Activated CD8-positive, alpha-beta memory T cell treated with anti-CD3 and anti-CD28 coated beads, Interleukin-2, amount 50 U/mL, for 24 hours (primary cell): ENCODE data around the gene CELF2.
"Not testable (repeated sequence)": the region's sequence is repeated elsewhere in the genome, so short reads cannot be mapped to it uniquely, and the experiment has no call there.

Source experiments
- DNase-seq: peaks from one replicate; pipeline ENCODE4 v3.0.0-alpha.2; 2020; ENCODE audit errors: extremely low read depth

Gene CELF2

DNA sequence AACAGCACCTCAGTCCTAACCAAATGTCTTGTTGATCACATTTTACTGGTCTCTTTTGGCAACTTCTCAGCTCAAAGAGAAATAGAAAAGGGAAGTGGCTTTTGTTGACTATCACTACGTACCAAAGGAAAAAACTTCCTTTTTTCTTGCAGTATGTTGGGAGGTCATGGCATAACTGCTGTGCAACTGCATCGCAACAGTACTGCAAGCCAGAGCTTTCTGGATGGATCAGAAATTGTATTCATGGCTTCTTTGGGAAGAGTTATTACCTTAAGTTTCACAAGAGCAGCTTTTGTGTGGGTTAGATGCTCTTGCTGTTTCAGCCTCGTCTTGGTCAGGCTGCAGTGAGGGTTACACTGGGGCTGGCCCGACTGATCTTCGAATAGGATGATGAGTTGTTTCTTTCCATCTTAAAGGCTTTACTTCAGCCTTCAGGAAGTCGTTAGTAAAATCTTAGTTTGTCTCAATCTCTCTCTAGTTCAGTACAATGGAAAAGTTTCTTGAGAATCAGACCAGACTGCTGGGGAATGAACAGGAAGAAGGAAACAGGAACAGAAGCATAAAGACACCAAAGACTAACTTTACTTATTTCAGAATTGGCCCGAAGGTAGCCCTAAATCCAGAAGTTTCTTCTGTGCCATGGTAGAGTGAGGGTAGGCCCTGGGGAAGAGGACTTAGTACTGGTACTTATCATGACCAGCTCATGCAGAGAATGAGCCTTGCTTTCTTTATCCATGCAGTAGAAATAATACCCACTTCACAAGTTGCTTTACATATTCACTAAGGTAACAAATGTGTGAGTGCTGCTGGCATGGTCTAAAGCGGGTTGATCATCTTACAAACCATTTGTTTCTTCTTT, 153.6 kb downstream of the CELF2 start:
- DNase-seq: no peak

DNA sequence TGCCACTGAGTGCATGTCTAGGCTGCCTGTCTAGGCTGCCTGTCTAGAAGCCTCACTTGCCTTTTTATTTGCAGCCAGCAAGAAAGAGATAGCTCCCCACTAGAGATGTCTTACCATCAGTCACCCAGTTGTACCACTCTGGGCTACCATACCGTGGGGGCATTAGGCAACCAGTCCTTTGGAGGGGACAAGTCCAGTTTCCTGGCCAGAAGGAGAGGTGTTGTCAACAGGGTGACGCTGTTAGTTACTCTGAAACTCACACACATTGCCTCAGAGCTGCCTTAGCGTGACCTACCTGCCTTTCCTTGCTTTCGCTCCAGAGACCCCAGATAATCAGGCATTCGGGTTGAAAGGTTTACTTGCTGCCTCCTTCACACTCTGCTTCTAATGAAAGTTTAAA, 155.4 kb downstream of the CELF2 start:
- no peak for DNase-seq

DNA sequence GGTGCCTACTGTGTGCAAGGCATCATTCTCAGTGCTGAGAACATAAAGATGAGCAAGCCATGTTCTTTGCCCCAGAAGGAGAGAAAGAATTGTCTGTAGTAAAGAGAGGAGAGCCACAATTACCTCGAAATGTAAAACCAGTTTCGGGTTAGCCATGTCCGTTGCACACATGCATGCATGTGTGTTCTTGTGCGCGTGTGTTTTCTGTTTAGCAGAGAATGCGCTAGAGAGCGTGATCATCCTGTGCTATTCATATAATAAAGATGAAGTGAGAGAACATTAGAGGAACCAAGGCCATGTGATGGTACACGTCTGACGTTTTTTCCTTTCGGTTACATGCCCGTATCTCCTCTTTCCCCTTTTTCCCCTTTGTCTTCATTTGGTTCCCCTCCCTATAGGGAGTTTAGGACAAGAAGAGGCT, 158.2 kb downstream of the CELF2 start:
- no peak for DNase-seq

DNA sequence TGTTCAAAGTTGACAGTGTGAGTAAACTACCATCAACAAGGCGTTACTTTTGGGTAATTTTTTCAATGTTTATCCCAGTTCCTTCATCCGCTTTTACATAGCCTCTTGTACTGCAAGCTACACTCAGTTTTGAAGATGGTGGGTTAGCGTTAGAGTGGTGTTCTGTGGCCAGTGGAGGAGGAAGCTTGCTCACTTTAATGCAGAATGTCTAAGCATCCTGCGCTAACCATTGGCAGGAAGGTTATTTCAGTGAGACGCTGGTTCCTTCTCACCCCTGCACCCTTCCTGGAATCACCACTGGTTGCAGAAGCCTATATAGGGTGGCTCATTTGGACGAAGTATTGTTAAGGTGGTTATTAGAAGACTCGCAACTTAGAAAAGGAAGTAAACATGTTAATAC, 159.1 kb downstream of the CELF2 start:
- DNase-seq: no peak

DNA sequence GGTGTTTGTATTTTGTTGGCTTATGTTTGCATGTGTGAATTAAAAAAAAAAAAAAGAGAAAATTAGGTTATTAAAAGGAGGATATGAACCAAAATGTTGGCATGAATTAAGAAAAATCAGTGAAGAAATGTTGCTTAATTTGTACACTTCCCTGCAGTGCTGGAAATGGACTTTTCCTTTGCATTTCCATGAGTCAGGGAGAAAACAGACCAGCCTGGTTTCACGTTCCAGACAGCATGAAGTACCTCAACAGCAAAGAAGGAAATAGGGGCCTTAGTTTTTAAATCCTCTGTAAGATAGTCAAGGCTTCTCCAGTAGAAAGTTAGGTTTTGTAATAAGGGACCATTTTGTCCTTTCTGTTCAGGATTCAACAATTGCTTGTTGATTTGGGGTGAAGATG, 159.7 kb downstream of the CELF2 start:
- no peak for DNase-seq

DNA sequence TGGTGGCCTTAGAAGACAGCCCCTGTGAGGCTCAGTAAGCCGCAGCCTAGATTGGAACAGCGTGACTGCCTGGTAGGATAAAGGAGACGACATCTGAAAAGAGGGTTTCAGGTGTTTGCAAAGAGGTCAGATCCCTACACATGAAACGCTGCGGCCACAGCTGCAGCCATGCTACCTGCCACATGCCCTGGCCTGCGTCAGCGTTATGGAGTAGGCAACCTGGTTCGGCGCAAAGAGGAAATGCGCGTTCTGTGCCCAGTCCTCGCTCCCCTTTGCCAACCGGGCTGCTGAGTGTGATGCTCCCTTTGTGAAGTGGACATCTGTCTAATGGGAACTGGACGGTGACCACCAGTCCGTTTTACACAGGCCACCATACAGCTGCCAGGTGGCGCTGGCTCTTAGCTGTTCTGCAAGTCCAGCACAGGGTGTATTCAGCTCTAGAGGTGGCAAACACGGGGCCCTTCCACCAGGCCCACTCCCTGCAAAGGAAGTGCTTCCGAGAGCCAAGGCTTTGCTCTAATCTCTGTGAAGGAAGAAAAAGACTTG, 160.3 kb downstream of the CELF2 start:
- DNase-seq: no peak

DNA sequence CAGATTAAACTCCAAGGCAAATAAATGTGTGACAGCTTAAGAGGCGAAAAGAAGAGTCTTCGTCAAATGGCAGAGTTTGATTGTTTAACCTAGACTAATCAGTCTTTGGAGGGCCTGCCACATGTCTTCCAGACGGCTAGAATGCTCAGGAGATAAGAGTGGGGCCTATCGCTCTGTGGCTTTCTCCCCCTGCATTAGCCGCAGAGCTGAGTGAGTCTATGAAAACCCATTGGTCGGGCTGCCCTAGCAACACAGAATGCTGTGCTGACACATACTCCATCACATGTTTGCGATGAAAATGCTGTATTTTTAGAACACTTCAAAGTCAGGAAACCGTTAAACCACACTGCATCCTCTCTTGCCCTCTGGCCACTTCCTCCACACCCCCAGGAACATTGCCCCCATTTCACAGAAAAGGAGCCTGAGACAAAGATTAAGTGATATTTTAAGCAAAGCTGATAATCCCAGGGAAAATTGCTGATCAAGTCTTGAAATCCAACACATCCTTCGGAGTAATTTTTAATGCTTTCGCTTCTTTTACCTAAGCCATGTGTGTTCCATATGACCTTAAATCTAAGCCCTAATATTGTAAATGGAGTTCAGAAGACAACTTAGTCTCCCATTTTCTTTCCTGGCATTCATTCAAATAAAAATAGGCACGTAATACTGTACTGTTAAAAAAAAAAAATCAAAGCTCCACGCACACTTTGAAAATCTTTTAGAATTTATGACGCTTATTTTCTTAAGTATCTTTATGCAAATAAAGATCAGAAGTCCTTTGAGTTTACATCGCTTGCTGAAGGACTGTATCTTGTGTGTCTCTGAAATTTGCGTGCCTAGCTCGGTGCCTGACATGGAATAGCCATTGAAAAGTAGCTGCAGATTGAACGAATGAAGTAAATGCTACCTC, 161.2 kb downstream of the CELF2 start:
- peak; percentile 66 for DNase-seq

DNA sequence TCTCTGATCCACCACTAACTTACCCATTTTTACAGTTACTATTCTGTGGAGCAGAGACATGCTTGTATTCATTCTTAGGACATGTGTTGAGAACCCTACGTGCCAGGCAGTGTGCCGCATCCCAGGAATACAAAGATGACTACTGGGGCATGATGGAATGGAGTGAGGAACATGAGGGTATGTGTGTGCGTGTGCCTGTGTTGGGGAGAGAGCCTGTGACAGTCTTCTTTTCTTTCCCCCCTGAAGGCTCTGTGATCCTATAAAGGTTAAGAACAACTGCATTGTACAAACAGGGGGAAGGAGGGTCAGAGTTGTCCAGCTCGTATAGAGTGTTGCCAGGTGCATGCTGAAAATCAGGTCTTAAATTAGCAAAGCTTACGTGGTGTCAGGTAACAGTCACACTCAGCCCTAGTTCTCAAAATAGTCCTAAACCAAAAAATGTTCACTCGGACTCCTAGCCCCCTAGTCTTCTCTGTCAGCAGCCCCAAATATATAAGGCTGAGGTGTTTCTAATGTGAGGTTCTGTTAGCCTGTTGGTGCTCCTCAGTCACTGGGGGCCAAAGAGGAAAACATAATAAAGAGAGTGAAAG, 161.9 kb downstream of the CELF2 start:
- no peak for DNase-seq

DNA sequence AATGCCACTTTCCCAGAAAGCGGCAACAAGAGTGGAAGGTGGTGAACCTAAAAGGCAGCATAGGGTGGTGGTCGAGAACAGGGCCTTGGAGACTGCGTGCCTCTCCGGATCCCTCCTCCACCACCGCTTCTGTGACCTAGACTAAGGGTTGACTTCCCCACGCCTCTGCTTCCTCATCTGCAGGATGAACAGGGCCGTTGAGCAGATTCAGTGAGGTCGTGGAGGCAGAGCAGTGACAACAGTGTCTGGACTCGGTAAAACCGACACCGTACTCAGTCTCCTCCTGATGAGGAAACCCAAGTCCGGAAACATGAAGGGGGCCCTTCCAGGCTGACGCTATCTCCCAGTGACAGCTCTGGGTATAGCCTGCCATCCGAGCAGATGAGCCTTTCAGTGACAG, 162.6 kb downstream of the CELF2 start:
- DNase-seq: no peak

DNA sequence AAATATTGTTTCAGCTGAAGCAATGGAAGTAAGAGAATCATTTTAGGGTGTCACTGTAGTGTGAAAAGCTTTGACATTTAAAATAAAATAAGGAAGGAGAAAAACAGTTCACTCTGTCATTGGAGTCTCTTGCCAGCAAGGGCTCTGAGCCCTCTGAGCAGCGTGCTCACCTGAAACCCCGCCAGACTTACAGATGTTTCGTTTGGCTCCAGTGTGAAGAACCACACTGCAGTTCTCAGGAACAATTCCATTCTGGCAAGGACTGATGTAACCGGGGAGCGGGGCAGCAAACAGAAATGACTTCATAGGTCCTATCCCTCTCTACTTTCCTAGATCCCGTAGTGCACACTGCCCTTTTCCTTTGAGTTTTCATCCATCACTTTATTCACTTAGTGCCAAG, 164.3 kb downstream of the CELF2 start:
- DNase-seq: no peak

DNA sequence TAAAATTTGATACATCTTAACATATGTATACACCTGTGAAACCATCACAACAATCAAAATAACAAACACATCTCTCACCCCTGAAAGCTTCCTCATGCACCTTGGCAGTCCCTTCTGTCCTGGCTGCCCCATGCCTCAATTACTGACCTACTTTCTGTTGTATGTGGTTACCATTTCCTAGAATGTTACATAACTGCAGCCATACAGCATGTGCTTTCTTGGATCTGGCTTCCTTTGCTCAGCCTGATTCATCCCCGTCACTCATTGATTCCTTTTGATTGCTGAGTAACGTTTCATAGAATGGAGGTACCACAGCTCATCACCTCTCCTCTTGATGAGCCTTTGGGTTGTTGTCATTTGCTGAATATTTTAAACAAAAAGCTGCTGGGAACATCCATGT, 165.3 kb downstream of the CELF2 start:
- DNase-seq: no peak

DNA sequence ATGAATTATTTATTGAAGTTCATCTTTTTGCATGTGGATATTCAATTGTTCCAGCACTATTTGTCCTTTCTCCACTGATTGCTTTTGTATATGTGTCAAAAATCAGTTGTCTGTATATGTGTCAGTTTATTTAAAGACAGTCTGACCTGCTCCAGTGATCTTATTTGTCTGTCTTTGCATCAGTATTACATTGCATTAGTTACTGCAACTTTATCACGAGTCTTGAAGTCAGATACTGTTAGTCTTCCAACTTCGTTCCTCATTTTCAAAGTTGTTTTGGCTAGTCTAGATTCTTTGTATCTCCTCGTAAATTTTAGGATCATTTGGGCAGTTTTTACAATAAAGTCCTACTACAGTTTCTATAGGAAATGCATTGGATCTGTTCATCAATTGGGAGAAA, 166.4 kb downstream of the CELF2 start:
- no peak for DNase-seq

DNA sequence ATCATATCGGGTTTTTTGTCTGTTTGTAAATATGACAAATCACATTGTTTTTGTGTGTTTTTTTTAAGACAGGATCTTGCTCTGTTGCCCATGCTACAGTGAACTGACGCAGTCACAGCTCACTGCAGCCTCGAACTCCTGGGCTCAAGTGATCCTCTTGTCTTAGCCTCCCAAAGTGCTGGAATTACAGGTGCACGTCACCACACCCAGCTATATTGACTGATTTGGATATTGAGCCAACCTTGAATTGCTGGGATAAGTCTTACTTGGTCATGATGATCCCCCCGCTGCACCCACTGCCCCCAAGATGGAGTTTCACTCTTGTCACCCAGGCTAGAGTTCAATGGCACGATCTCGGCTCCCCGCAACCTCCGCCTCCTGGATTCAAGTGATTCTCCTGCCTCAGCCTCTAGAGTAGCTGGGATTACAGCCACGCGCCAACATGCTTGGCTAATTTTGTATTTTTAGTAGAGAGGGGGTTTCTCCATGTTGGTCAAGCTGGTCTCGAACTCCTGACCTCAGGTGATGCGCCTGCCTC, 167.5 kb downstream of the CELF2 start:
- DNase-seq: not testable (repeated sequence)

DNA sequence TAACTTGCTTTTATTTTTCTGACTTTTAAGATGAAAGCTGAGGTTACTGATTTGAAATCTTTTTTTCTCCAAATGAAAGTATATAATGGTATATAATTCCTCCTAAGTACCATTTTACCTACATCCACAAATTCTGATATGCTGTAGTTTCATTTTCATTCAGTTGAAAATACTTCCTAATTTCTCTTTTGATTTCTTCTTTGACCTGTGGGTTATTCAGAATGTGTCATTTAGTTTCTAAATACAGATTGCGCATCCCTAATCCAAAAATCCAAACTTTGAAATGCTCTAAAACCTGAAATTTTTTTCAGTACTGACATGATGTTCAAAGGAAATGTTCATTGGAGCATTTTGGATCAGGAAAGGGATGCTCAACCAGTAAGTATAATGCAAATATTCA, 168.7 kb downstream of the CELF2 start:
- no peak for DNase-seq

DNA sequence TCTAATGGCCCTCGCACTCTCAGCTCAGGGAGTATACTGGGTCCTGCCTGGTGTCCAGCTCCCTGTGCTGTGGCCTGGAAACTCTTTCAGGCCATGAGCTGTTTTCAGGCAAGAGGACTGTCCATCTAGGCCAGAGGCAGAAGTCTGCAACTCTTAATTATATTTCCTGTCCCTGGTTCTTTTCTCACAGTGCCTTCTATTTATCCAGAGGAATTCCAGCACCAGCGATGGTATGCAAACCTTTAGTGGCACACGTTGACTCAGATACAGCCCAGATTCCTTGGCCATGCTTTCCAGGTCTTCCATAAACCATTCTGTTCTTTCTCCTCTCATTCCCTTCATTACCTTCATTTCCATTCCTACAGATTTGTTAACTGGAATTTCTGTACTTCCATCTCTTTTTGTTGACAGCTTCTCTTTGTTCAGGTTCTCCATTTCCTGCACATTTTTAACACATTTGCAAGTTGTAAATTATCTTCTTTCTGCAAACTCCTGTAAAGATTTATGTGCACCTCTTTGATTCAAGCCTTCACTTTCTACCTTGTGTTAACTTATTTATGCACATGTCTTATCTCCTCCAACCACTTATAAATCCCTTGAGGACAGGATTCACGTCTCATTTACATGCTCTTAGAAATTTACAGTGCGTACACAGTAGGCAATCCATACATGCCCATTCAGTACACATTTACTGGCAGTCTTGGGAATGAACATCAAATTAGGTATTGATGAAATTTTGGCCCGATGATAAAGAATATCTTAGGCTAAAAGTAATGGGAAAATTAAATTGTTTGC, 172.1 kb downstream of the CELF2 start:
- DNase-seq: no peak

DNA sequence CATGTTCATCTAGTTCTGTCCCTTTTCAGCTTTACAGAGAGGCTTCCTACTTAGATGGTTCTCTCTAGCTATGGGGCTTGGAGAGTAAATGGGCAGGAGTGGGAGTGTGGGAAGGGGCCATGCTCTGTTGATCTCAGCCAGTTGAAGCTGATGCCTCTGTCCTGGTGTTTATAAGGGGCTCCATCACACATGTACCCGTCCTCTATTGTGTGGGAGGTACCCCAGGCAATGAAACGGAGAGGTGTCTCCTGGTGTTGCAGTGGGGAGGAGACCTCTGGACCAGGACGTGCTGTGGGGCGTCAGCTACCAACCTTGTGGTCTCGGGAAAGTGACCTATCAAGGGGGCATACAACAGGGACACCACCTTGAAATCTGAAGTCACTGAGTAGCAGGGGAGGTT, 173.5 kb downstream of the CELF2 start:
- DNase-seq: no peak

DNA sequence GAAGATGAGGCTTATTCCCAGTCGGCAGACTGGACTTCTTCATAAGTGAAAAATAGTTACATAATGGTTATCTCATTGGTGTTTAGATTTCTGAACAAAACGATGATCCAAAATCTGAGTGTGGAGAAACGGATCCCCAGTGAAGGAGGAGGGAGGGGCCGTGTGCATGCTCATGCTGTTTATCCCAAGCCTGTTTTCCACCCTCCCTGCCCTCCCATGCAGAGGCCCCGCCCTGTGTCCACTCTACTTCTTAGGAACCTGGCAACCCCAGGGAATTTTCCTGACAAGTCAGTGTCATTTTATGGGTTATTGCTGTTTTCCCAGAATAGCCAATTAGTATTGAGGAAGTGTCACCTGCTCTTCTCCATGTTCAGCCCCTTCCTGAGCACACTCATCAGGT, 174.0 kb downstream of the CELF2 start:
- DNase-seq: no peak

DNA sequence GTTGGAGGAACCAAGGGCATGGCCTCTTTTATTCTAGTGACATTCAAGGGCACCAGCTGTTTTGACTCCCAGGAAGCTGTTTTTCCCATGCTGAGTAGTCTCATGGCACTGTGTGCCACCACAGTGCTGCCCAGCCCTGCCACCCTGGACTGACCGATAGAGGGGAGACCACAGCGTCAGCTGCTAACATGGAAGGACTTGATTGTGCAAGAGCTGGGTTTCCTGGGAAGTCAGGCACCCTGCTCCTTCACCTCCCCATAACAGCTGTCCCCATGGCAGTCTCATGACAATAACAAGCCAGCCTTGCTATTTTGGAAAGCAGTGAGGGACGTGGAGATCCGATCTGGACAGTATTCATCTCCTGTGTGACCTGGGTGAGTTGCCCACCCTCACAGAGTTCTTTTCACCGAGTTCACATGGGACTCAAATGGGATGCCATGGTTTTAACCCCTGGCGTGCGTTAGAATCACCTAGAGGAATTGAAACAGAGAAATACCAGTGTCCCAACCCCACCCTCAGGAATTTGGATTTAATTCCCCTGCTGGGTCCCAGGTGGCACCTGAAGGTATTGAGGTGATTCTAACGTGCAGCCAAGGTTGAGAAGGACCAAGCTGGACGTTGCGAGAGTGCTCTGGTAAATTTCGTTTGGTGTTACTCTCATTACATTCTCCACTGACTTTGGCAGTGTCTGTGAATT, 174.8 kb downstream of the CELF2 start:
- DNase-seq: no peak

DNA sequence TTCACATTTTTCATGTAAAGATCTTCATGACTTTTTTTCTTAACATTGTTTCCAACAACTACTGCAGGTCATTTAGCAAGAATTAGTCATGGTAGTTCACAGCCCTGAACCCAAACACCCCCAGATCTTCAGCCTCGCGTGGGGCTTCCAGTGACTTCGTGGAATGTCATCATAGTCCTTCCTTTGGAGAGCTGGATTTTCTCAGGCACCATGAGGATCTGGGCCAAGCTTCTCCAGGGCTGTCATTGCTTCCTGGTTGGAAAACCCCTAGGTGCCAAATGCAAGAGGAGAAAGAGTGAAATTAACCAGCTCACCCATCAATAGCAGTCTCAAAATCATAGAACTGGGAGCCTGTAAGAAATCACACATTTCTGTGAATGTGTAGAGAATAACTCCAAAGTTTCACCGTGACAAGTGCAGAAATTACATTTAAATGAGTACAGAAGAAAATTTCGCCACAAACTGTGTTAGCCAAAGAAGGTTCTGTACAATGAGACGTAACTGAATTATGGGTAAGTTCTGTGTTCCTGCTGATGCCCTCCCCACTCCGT, 175.4 kb downstream of the CELF2 start:
- DNase-seq: no peak
